ENCODE measurements around the gene MAL. TPM values are rescaled to one million over a fixed set of nuclear protein-coding genes. Genes with fewer than 3 reads are reported as not detected.

Gene MAL
- total RNA-seq, 1 experiment from 2014 or later, result 0.29 TPM

DNA sequence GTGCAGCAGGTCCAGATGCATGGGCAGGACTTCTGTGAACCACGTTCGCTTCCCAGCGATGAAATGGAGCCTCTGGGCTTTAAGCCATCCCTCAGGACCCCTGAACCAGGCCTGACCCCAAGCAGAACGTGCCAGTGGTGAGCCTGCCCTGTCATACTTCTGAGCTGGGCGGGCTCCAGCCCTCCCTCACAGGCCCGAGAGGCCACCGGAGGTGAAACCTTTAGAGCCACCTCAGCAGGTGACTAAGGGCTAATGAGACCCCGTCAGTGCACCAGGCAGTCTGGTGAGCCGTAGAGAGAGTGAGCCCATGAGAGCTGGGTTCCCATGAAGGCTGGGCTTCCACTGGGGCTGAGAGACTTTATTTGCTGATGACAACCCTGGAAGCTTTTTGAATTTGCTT, 8.9 kb upstream of the MAL start:
- DNase-seq (ENCODE audit: low read depth), result no peak

DNA sequence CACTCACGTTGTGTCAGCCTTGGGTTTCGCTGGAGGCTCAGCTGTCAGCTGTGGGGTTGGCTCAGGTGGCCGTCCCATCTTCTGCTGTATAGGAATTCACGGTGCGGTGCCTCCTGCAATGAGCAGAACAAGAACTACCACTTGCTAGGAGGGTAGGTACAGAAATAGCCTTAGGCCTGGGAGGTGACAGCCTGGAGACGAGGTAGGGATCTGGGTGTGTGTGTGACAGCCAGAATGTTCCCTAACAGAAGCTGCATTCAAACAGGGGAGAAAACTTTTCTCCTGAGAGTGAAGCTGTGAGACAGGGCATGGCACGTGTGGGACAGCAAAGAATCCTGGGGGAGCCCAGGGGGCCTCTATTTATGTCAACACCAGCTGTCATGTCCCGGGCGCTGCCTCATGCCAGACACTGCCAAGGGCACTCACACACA, 8.4 kb upstream of the MAL start:
- no peak for DNase-seq (ENCODE audit: low read depth)

GRCh38 chr2:95017836-95018235, 7.7 kb upstream of the MAL start:
- no peak for DNase-seq (ENCODE audit: low read depth)

- DNase-seq (ENCODE audit: low read depth), result no peak
Observed at GRCh38 chr2:95018301-95018700, 7.2 kb upstream of the MAL start.

- DNase-seq (ENCODE audit: low read depth), result no peak
Observed at GRCh38 chr2:95018861-95019550, 6.5 kb upstream of the MAL start.

DNA sequence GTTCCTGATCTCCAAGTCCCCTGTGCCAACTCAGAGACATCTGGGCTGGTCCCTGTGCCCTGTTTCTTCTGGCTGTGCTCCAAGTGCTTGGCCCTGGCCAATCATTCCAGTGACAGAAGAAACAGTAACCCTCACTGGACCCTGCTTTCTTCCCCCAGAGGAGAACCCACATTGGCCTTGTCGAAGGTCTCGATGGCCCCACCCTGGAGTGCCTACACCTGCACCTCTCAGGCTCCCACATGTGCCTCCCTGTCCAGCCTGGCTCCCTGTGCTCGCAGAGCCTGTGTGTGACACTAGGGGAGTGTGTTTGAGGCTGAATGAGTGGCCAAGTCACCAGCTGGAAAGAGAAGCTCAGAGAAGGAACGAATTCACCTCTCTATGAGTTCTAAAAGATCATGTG, 5.9 kb upstream of the MAL start:
- DNase-seq (ENCODE audit: low read depth), result no peak

DNA sequence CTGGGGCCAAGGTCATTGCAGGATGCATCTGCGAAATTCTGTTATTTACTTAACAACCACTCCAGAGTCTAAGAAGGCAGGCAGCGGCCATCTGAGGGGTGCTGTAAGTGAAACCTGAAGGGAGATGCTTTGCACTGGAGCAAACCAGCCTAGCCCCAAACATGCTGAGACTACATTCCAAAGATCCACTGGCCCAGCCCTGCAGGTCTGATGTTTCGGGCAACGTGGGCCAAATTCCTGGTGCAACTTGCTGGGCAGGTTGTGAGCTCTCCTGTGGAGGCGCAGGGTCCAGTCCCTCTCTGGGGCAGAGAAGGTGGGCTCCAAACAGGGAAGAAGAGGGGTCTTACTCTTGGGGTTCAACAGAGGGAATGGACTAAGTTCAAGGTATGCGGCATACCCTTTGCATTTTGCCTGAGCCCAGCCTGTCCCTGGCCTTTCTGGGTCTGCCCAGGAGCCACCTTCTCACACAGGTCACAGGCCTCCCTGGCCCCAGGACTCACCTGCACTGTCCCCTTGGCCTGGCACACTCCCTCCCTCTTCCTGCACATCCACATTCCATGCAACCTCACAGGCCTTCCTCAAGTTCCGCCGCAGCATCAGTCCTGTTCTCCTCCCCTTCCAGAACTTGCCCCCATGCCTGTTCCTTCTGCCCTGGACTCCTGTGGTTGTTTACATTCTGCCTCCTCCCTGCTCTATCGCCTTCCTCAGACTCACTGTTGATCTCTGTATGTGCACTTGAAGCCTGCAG, 5.1 kb upstream of the MAL start:
- DNase-seq (ENCODE audit: low read depth), result no peak

DNA sequence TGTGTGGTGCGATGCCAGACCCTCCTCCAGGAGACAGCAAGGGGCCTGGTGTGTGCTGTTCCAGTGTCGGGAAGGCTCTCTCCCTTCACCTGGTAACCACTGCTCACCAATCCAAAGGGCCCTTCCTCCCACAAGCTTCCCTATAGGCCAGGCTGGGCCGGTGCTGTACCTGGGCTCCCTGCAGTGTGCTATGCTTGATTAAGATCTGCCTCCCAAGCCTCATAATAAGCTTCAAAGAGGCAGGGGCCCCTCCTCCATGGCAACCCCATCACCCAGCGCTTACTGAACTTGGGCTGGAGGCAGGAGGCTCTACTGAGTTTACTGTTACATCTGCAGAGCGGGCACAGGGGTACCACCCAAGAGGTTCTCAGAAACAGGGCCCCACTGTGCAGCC, 4.5 kb upstream of the MAL start:
- no peak for DNase-seq (ENCODE audit: low read depth)

- DNase-seq (ENCODE audit: low read depth), result no peak
Observed at GRCh38 chr2:95021847-95022246, 3.7 kb upstream of the MAL start.

DNA sequence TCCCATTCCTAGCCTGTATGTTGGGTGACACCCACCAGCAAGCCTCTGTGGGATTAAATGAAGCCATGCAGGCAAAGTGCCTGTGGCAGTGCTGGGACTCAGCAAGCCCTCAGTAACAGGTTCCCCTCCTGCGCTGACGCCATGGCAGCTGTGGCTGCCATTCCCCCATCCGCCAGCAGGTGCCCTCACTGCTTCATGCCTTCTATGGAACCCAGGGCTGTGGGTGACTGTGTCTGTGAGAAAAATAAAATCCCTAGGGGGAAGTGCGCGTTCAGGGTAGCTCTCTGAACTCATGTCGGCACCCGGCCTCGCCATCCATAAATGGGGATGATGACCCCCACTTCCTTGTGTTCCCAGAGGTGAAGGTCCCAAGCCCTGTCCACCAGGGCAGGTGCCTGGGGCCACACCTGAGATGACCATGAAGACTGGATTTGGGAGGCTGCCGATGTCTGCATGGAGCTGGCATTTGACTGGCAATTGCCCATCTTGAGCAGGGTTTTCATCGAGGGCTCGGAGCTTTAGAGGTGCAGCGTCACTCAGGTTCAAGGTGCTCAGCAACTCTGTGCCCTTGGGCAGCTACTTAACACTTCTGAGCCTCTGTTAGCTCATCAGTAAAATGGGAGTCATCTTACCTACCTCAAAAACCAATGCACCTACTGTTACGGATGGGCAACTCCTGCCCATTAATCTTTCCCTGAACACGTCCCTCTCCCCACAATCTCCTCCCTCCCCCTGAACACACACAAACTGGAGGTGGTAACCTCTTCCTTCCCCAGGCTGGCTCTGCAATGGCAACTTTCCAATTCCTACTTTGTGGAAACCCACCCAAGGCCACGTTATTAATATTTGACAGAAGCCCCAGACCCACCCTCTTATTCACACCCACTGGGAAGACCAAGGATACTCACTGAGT, 2.9 kb upstream of the MAL start:
- peak; percentile 73 for DNase-seq (ENCODE audit: low read depth)

DNA sequence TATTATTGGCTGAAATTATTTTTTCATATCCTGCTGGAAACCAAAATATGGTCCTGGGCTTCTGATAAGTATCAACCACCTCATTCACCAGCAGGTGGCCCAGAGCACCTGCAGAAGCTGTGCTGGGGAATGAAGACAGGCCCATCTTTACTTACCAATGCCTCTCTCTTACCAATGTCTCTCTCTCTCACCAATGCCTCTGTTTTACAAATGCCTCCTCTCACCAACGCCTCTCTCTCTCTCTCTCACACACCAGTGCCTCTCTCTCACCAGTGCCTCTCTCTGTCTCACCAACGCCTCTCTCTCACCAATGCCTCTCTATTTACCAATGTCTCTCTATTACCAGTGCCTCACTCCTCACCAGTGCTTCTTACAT, 2.3 kb upstream of the MAL start:
- DNase-seq (ENCODE audit: low read depth), result peak; percentile 26

- DNase-seq (ENCODE audit: low read depth), result no peak
Observed at GRCh38 chr2:95024371-95024770, 1.1 kb upstream of the MAL start.

DNA sequence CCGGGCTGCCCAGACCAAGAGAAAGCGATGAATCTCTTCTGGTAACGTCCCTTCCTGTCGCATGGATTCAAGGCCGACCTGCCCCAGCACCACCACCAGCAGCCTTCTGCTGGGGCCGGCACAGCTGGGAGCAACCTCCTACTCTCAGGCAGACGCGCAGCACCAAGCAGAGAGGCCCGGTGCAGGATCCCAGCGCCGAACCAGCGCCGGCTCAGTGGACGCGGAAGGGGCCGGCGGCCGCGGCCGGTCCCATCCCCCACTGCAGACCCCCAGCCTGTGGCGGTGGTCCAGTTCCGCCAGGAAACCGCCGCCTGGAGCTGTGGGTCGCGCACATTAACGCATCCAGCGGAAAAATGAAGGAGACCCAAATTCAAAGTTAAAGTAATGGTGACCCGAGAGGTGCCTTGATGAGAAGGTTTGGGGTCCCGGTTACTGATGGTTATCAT, 525 bp upstream of the MAL start:
- peak; percentile 24 for DNase-seq (ENCODE audit: low read depth)

DNA sequence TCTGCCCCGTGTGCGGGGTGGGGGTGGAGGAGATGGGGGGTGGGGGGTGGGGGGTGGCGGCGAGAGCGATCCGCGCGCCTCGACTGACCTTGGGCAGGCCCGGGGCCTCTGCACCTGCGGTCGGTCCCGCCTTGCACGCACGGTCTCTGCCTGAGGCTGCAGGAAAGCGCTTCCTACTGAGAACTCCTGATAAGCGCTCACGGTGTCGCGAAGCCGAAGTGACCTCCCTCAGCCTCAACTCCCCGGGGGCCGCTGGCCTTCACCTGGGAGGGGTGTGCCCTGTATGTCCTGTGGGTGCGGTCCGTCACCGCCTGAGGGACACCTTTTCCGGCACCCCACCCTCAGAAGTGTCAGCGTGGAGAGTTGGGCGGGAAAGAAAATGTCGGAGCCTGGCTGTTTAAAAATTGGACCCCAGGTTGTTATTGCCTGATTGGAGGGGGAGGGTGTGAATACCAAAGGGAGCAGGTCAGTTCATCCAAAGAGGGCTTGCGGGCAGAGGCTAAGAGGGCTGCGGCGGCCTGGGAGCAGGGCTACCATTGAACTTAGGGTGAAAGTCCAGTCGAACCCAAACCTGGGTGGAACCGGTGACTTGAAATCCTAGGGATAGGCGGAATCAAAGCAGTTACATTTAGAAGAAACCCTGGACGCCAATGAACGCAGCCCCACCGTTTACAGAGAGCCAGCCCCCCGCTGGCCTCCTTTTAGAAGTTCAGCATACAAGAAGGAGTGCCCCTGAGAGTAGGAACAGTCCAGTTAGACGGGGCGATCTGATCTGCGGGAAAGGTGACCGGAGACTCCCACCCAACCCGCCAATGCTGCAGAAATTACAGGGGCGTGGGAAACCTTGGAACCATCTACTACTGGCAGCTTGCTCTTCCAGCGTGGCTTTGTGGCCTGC, 1.2 kb downstream of the MAL start:
- DNase-seq (ENCODE audit: low read depth), result no peak

- no peak for DNase-seq (ENCODE audit: low read depth)
Observed at GRCh38 chr2:95027369-95027720, 1.8 kb downstream of the MAL start.

- no peak for DNase-seq (ENCODE audit: low read depth)
Observed at GRCh38 chr2:95029898-95030341, 4.4 kb downstream of the MAL start.

DNA sequence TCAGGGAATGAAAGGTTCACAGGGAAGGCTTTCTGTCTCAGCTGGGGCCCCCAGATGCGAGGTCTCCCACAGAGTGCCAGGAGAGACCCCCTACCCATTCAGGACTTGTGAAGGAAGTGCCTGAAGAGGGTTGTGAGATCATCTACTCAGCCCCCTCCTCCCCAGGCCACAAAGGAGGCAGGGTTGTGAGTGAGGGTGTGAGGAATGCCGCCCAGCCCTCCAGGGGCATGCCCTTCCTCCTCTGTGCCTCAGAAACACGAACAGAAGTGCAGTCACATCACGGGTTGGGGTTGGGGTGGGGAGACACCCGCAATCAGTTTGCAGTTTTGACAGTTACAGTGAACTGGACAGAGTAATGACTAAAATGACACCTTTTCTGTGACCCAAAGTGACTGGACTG, 5.0 kb downstream of the MAL start:
- DNase-seq (ENCODE audit: low read depth), result no peak

GRCh38 chr2:95031076-95031725, 5.7 kb downstream of the MAL start:
- DNase-seq (ENCODE audit: low read depth), result no peak

DNA sequence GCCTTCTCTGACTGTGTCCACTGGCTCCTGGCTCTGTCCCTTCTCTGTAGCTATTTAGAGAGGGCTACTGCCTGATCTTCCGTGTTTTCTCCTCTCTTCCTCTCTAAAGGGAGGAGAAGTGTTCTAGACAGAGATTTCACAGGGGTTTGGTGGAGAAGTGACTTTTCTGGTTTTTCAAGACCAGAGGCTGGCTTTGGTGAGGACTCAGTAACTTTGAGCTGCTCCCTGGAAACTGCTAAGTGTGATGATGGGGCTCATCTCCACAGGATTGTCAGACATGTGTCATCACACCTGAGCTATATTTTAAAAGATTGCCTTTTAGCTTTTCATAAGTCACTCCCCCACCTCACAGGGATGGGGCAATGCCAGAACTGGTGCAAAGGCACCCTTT, 6.2 kb downstream of the MAL start:
- DNase-seq (ENCODE audit: low read depth), result no peak

- DNase-seq (ENCODE audit: low read depth), result no peak
Observed at GRCh38 chr2:95032341-95032740, 6.8 kb downstream of the MAL start.
